ENCODE data around the gene SSU72. TPM values are rescaled to one million over a fixed set of nuclear protein-coding genes. Genes with fewer than 3 reads are reported as not detected.

The SSU72 gene
- total and polyA plus RNA-seq, 8 donors, result 49.2 to 74.3 (median 57.8) TPM

DNA sequence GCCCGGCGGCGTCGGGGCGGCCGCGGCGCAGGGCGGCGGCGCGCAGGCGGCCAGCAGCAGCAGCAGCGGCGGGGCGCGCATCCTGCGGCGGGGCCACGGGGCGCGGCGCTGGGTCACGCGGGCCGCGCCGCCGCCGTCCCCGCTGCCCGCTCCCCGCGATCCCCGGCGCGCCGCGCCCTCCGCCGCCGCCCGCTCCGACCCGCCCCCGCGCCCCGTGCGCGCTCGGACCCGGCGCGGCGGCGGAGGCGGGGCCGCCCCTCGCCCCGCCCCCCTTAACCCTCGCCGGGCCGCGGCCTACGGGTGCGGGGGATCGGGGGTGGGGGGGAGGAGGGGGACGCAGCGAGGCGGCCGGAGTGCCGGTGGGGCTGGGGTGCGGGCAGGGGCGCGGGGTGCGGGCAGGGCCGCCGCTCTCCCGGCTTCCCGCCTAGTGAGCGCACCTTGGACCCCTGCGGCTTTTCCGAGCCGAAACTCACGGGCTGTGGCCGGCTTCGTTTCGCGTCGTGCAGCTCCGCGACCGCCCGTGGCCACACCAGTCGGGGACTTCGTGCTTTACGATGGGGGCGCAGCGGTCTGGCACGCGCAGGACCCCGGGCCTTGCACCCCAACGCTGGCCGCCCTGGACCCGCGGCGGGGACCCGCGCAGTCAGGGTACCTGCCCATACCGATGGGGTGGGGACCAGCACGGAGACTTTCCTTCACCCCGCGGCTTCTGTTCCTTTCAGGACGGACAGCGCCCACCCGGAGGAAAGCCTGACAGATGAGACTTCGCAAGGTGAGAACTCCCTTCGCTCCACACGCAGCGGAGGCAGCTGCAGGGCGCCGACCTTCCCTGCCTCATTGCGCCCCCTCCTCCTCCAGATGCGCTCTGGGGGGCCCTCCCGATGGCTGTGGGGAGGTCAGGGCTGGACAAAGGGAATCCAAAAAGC is 25.5 kb upstream of the SSU72 start, which contains the start of gene FNDC10:
TSS of gene FNDC10 (minus strand) at position 201 of the 926 bp plus-strand sequence. CDS start at position 81, 120 bp downstream.
- WGBS, 2 donors, result 8 to 10% methylated on average over 63 to 125 of the region's 125 CpGs
- intact Hi-C loops (cut with DNase I), result no loop called here

DNA sequence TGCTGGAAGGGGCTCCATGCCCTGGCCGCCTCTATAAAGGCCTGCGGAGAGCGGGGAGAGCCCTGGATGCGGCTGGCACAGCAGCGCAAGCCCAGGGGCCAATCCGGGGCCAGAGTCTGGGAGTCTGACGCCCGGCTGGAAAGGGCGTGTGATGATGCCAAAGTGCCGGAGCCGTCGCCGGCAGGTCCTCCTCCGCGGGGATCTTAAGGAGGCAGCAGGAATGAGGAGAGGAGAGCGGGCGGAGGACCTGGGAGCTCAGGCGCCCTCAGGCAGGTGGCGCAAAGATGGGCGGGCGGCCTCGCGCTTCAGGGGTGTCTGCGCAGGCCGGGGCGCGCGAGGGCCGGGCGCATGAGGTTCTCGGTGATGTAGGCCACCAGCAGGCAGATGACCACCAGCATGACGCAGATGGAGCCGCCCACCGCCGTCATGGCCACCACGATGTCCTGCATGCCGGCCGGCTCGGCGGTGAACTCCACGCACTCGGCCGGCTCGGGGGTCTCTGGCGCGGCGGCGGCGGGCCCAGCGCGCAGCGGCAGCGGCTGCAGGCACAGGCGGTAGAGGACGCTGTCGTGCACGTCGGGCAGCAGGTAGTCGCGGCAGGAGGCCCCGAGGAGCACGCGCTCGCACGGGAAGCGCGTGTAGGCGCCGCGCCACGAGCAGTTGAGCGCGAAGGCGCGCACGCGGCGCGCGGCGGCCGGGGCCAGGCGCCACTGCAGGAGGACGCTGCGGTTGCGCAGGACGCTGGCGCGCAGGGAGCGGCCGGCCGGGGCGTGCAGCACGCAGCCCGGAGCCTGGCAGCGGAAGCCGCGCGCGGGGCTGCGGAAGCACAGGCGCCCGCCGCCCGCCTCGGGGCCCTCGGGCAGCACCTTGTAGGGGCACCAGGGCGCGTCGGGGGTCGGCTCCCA is 24.6 kb upstream of the SSU72 start:
- no peak for FAIRE-seq
- peak overlapping the region in 1 of 4 donors; percentile 38 for H3K4me3 ChIP-seq
- TF ChIP-seq, protein P1, sequence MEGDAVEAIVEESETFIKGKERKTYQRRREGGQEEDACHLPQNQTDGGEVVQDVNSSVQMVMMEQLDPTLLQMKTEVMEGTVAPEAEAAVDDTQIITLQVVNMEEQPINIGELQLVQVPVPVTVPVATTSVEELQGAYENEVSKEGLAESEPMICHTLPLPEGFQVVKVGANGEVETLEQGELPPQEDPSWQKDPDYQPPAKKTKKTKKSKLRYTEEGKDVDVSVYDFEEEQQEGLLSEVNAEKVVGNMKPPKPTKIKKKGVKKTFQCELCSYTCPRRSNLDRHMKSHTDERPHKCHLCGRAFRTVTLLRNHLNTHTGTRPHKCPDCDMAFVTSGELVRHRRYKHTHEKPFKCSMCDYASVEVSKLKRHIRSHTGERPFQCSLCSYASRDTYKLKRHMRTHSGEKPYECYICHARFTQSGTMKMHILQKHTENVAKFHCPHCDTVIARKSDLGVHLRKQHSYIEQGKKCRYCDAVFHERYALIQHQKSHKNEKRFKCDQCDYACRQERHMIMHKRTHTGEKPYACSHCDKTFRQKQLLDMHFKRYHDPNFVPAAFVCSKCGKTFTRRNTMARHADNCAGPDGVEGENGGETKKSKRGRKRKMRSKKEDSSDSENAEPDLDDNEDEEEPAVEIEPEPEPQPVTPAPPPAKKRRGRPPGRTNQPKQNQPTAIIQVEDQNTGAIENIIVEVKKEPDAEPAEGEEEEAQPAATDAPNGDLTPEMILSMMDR (IDR thresholded peaks at IDR 0.05), result no peak
- H3K36me3 ChIP-seq, result no peaks in the 10 kb centered on the region
- H3K9me3 ChIP-seq, result no peaks in the 10 kb centered on the region
- 23 to 31% methylated on average over 70 to 111 of the region's 111 CpGs for WGBS, 2 donors
- ATAC-seq, result peak in 2 of 4 donors; percentile 16 to 33
- H3K4me1 ChIP-seq, result peaks cover 0 to 6% (median 4%) of the 10 kb centered on the region in 3 donors
- H3K27ac ChIP-seq, result no peak overlapping the region
- intact Hi-C loops (cut with DNase I), result no loop called here
- H3K27me3 ChIP-seq, result no peaks in the 10 kb centered on the region
- DNase-seq, result peak in 1 of 6 donors; percentile 71

More for the DNA sequence above, 25.5 kb upstream of the SSU72 start, which contains the start of gene FNDC10:
- Histone ChIP-seq H3K27me3 (no peaks in the 10 kb centered on the region), H3K27ac (no peak within 1 kb of the TSS), H3K4me1 (peaks cover 0 to 6% (median 4%) of the 10 kb centered on the region in 3 donors), H3K36me3 (no peaks in the 10 kb centered on the region), H3K9me3 (no peaks in the 10 kb centered on the region), H3K4me3 (peak within 1 kb of the TSS in 1 of 4 donors; percentile 50)
- ATAC-seq, result peak in 2 of 4 donors; percentile 18 to 33
- DNase-seq, result peak in 2 of 6 donors; percentile 56 to 69
- no peak for FAIRE-seq
- TF ChIP-seq, protein P1 (IDR thresholded peaks at IDR 0.05), result no peak

DNA sequence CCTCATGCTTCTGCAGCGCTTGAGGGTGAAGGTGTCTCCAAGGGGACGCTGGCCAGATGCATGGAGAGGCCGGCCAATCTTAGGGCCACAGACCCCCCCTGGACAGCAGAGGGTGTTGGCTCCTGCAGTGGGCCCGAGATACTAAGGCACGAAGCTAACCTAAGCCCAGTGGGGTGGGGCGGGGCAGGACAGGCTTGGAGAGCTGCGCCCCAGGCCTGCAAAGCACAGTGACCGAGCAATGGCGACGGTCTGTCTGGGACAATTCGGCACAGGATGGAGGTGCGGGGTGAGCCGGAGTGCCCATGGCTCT is 24.0 kb upstream of the SSU72 start:
- no peak for DNase-seq
- no peak for FAIRE-seq
- intact Hi-C loops (cut with DNase I), result no loop called here

DNA sequence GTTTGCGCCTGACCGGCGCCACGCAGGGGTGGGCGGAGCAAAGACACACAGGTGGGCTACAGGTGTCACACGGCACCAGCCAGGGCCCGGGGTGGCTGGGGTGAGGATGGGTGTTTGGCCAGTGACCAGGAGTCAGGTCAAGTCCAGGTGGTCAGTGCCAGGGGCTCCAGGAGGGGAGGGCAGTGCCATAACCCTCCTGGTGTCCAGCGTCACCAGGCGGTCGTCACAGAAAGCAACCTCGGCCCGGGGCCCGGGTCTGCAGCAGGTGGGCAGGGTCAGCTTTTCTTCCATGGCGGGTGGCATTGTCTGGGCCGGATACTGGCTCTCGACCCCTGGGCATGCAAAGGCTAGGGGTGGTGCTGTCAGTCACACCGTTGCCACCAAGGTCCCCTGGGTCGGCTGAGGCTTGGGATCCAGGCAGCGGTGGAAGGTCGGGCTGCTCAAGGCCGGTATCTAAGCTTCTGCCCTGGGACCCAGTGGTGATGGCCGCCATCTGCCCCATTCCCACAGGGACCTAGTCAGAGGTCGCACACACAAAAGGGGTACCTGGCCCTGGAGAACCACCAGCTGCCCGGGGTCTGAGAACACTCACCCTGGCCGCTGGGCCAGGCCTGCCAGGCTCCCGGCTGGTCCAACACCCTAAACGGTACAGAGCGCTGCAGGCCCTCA is 23.5 kb upstream of the SSU72 start:
- 60 to 61% methylated on average over 28 of the region's 28 CpGs for WGBS, 2 donors
- H3K27ac ChIP-seq, result no peak overlapping the region
- FAIRE-seq (no peak), ATAC-seq (peak in 2 of 4 donors; percentile 11 to 28), DNase-seq (peak in 2 of 6 donors; percentile 45 to 81)
- H3K9me3 ChIP-seq, result no peaks in the 10 kb centered on the region
- H3K4me1 ChIP-seq, result peaks cover 0 to 6% (median 4%) of the 10 kb centered on the region in 3 donors
- TF ChIP-seq, protein P1 (IDR thresholded peaks at IDR 0.05), result no peak
- H3K36me3 ChIP-seq, result no peaks in the 10 kb centered on the region
- intact Hi-C loops (cut with DNase I), result no loop called here
- H3K27me3 ChIP-seq, result no peaks in the 10 kb centered on the region
- no peak overlapping the region for H3K4me3 ChIP-seq

More for the DNA sequence above, 24.0 kb upstream of the SSU72 start:
- 87 to 91% methylated on average over 13 of the region's 13 CpGs for WGBS, 2 donors
- Histone ChIP-seq H3K36me3 (no peaks in the 10 kb centered on the region), H3K27me3 (no peaks in the 10 kb centered on the region), H3K9me3 (no peaks in the 10 kb centered on the region), H3K4me3 (no peak overlapping the region), H3K27ac (no peak overlapping the region), H3K4me1 (peaks cover 0 to 6% (median 4%) of the 10 kb centered on the region in 3 donors)
- TF ChIP-seq, protein P1 (IDR thresholded peaks at IDR 0.05), result no peak
- ATAC-seq, result no peak

Data from pancreas (tissue), 10 donors.